Dendritic cell treated with granulocyte-macrophage colony-stimulating factor and Interleukin-4, amounts not matched to agents 40 ng/mL and 50 ng/mL, for 4 days (primary cell): ENCODE results near the gene RPL18.

Experiments used
- H3K27ac Mint-ChIP-seq: one replicate; pipeline ENCODE4 v1.8.0; 2022; ENCODE audit warnings: mild to moderate bottlenecking, mixed read lengths
- H3K27me3 Mint-ChIP-seq: one replicate; pipeline ENCODE4 v1.8.0; 2022; ENCODE audit warnings: mild to moderate bottlenecking, mixed read lengths
- H3K36me3 Mint-ChIP-seq: one replicate; pipeline ENCODE4 v1.8.0; 2022; ENCODE audit warnings: low read depth, mixed read lengths
- H3K4me1 Mint-ChIP-seq: one replicate; pipeline ENCODE4 v1.8.0; 2022; ENCODE audit warnings: low read depth, mixed read lengths
- H3K4me3 Mint-ChIP-seq: one replicate; pipeline ENCODE4 v1.8.0; 2022; ENCODE audit warnings: mild to moderate bottlenecking, moderate library complexity, mixed read lengths
- H3K9me3 Mint-ChIP-seq: one replicate; pipeline ENCODE4 v1.8.0; 2022; ENCODE audit warnings: mixed read lengths
- intact Hi-C: fragments of 100-400 bp; cut with micrococcal nuclease; formaldehyde crosslinking; loops from one replicate; pipeline ENCODE4 v1.15.0; 2022

RPL18 gene

DNA sequence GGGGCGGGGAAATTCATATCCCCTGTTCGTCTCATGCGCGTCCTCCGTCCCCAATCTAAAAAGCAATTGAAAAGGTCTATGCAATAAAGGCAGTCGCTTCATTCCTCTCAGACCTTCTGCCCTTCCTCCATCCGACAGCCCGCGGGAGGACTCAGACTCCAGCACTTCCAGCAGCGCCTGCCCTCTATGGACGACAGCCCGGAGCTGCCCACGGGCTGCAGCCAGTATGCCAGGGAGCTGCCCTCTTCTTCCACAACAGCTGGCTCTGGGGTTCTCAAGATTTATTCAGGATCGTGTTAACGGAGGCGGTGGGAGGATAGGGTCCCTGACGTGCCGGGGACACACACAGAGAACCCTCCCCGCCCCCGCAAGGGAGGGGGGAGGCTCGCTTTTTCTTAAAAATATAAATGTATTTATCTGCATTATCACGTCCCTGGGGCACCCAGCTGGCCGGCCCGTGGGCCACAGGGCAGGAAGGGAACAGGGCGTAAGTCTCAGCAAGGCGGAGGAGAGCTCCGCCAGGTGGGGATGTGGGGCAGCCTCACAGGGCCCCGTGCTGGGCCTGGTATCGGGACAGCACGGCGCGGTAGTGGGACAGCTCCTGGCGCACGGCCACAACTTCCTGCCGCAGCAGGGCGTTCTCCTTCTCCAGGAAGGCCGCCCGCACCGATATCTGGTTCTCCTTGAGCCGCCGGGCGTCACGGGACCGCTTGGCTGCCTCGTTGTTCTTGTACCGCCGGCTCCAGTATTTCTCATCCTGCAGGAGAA, 11.5 kb upstream of the RPL18 start:
- no peaks in the 10 kb centered on the region for H3K27me3 Mint-ChIP-seq
- peak overlapping the region; percentile 47 for H3K4me3 Mint-ChIP-seq
- intact Hi-C loops, result no loop called here
- H3K9me3 Mint-ChIP-seq, result no peaks in the 10 kb centered on the region
- peaks cover 88% of the 10 kb centered on the region for H3K36me3 Mint-ChIP-seq
- H3K27ac Mint-ChIP-seq, result peak overlapping the region; percentile 80
- H3K4me1 Mint-ChIP-seq, result peaks cover 68% of the 10 kb centered on the region

DNA sequence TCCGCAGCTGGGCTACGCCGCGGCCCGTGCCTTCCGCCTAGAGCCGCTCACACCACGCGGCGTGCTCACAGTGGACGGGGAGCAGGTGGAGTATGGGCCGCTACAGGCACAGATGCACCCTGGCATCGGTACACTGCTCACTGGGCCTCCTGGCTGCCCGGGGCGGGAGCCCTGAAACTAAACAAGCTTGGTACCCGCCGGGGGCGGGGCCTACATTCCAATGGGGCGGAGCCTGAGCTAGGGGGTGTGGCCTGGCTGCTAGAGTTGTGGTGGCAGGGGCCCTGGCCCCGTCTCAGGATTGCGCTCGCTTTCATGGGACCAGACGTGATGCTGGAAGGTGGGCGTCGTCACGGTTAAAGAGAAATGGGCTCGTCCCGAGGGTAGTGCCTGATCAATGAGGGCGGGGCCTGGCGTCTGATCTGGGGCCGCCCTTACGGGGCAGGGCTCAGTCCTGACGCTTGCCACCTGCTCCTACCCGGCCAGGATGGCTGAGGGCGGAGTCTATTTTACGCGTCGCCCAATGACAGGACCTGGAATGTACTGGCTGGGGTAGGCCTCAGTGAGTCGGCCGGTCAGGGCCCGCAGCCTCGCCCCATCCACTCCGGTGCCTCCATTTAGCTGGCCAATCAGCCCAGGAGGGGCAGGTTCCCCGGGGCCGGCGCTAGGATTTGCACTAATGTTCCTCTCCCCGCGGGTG, 10.8 kb upstream of the RPL18 start:
- H3K27ac Mint-ChIP-seq, result peak overlapping the region; percentile 80
- H3K4me1 Mint-ChIP-seq, result peaks cover 68% of the 10 kb centered on the region
- no peaks in the 10 kb centered on the region for H3K27me3 Mint-ChIP-seq
- H3K36me3 Mint-ChIP-seq, result peaks cover 91% of the 10 kb centered on the region
- intact Hi-C loops, result no loop called here
- no peak overlapping the region for H3K4me3 Mint-ChIP-seq
- H3K9me3 Mint-ChIP-seq, result no peaks in the 10 kb centered on the region

DNA sequence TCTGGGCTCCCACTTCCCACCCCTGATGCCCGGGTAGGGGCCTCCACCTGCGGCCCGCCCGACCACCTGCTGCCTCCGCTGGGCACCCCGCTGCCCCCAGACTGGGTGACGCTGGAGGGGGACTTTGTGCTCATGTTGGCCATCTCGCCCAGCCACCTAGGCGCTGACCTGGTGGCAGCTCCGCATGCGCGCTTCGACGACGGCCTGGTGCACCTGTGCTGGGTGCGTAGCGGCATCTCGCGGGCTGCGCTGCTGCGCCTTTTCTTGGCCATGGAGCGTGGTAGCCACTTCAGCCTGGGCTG, 10.3 kb upstream of the RPL18 start:
- peaks cover 70% of the 10 kb centered on the region for H3K4me1 Mint-ChIP-seq

DNA sequence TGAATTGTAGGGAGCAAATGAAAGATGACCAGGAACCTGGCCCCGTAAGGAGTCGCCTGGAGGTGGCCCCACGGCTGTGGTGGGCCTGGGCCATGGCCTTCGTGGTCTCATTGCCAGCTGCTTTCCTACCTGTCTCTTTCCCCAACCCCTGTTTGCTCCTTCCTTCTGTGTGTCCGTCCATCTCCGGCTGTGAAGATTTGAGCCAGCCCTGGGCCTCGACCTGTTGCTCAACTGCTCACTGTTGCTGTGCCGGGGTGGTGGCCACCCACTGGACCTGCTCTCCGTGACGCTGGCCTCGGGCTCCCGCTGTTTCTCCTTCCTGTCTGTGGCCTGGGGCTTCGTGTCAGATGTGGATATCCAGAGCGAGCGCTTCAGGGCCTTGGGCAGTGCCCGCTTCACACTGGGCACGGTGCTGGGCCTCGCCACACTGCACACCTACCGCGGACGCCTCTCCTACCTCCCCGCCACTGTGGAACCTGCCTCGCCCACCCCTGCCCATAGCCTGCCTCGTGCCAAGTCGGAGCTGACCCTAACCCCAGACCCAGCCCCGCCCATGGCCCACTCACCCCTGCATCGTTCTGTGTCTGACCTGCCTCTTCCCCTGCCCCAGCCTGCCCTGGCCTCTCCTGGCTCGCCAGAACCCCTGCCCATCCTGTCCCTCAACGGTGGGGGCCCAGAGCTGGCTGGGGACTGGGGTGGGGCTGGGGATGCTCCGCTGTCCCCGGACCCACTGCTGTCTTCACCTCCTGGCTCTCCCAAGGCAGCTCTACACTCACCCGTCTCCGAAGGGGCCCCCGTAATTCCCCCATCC, 9.7 kb upstream of the RPL18 start:
- H3K36me3 Mint-ChIP-seq, result peaks cover 98% of the 10 kb centered on the region
- H3K4me1 Mint-ChIP-seq, result peaks cover 70% of the 10 kb centered on the region
- no peak overlapping the region for H3K4me3 Mint-ChIP-seq
- H3K27me3 Mint-ChIP-seq, result no peaks in the 10 kb centered on the region
- no peaks in the 10 kb centered on the region for H3K9me3 Mint-ChIP-seq
- intact Hi-C loops, result no loop called here
- peak overlapping the region; percentile 19 for H3K27ac Mint-ChIP-seq

More for the DNA sequence above, 10.3 kb upstream of the RPL18 start:
- Mint-ChIP-seq H3K36me3 (peaks cover 92% of the 10 kb centered on the region), H3K27ac (peak overlapping the region; percentile 19), H3K4me3 (no peak overlapping the region), H3K27me3 (no peaks in the 10 kb centered on the region), H3K9me3 (no peaks in the 10 kb centered on the region)
- intact Hi-C loops, result no loop called here

DNA sequence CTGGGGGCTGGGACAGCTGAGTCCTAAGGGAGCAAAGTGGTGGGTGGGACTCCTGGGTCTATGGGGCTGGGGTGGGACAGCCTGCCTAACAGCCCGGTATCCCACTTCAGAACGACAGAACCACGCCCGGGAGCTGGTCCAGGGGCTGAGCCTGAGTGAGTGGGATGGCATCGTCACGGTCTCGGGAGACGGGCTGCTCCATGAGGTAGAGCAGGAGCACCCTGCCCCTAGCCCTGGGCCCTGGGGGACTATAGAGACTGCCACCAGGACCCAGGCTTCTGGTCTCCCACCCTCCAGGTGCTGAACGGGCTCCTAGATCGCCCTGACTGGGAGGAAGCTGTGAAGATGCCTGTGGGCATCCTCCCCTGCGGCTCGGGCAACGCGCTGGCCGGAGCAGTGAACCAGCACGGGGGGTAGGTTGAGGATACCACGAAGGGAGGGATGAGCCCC, 8.9 kb upstream of the RPL18 start:
- Mint-ChIP-seq H3K27ac (no peak overlapping the region), H3K9me3 (no peaks in the 10 kb centered on the region), H3K4me1 (peaks cover 69% of the 10 kb centered on the region), H3K27me3 (no peaks in the 10 kb centered on the region), H3K36me3 (peaks cover 96% of the 10 kb centered on the region), H3K4me3 (no peak overlapping the region)
- intact Hi-C loops, result no loop called here

DNA sequence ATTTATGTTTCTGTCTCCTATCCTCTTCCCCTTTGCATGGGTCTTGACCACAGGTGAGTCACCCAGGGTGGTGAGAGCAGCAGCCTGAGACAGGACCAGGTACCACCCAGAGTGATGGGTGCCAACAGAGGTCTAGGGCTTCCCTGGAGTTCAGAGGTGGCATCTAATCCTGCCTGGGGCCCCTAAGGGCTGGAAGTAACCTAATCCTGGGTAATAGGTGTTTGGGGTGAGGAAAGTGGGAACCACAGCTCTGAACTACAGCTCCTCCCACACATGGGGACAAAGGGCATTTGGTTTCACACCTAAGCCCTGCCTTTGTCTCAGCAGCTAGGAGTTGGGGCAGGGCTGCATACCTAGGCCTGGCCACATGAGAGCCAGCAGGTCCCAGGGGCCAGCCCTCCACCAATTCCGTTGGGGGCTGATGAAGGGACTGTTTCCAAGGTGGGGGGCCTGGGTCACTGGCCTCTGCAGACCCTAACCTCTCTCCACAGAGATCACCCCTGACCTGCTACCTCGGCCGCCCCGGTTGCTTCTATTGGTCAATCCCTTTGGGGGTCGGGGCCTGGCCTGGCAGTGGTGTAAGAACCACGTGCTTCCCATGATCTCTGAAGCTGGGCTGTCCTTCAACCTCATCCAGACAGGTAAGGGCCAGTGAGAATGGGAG, 8.4 kb upstream of the RPL18 start:
- H3K4me1 Mint-ChIP-seq, result peaks cover 69% of the 10 kb centered on the region
- no peaks in the 10 kb centered on the region for H3K27me3 Mint-ChIP-seq
- H3K4me3 Mint-ChIP-seq, result no peak overlapping the region
- H3K9me3 Mint-ChIP-seq, result no peaks in the 10 kb centered on the region
- no peak overlapping the region for H3K27ac Mint-ChIP-seq
- peaks cover 90% of the 10 kb centered on the region for H3K36me3 Mint-ChIP-seq
- intact Hi-C loops, result no loop called here

DNA sequence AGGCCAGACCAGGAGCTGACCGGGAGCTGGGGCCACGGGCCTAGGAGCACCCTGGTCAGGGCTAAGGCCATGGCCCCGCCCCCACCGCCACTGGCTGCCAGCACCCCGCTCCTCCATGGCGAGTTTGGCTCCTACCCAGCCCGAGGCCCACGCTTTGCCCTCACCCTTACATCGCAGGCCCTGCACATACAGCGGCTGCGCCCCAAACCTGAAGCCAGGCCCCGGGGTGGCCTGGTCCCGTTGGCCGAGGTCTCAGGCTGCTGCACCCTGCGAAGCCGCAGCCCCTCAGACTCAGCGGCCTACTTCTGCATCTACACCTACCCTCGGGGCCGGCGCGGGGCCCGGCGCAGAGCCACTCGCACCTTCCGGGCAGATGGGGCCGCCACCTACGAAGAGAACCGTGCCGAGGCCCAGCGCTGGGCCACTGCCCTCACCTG, 6.9 kb upstream of the RPL18 start:
- intact Hi-C loops, result no loop called here
- Mint-ChIP-seq H3K27me3 (no peaks in the 10 kb centered on the region), H3K4me3 (no peak overlapping the region), H3K36me3 (peaks cover 76% of the 10 kb centered on the region), H3K27ac (peak overlapping the region; percentile 97), H3K4me1 (peaks cover 69% of the 10 kb centered on the region), H3K9me3 (no peaks in the 10 kb centered on the region)

DNA sequence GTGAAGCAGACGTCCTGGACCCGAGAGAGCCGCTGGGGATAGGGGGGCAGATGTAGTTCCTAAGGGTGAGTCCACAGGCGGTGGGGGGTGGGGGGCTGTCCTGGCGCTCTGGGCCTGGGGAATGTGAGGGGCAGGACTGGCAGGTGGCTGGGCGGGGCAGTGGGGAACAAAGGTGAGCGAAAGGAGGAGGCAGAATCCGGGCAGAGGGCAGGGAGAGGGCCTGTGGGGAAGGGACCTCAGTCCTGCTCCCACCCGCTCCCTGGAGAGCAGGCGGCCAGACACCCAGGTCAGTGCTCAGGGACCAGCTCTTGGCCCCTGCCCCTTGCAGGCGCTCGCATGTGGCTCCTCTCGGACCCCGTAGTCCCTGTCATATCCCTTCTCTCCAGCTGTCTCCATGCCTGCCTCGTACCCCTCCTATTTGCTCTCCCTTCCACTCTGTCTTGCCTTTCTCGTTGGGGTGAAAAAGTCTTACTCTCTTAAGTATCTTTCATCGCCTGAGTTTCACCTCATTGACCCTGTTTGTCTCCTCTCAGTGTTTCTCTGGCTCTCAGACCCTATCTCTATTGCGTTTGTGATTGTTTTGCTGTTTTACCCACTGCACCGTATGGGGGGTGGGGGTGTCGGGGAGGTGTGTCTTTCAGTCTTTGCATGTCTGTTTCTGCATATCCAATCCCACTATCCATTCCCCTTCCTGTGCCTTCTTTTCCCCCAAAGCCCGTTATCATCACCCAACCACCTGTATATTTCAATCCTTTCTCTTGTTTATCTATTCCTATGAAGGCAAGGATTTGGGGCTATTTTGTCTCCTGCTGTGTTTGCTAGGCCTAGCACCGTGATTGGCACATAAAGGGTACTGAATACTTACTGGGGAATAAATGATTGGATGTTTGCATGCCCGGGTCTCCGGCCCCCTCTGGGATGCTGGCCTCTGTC, 6.1 kb upstream of the RPL18 start:
- H3K36me3 Mint-ChIP-seq, result peaks cover 71% of the 10 kb centered on the region
- peak overlapping the region; percentile 97 for H3K27ac Mint-ChIP-seq
- no peaks in the 10 kb centered on the region for H3K27me3 Mint-ChIP-seq
- H3K9me3 Mint-ChIP-seq, result no peaks in the 10 kb centered on the region
- peaks cover 65% of the 10 kb centered on the region for H3K4me1 Mint-ChIP-seq
- intact Hi-C loops, result no loop called here
- H3K4me3 Mint-ChIP-seq, result peak overlapping the region; percentile 70

DNA sequence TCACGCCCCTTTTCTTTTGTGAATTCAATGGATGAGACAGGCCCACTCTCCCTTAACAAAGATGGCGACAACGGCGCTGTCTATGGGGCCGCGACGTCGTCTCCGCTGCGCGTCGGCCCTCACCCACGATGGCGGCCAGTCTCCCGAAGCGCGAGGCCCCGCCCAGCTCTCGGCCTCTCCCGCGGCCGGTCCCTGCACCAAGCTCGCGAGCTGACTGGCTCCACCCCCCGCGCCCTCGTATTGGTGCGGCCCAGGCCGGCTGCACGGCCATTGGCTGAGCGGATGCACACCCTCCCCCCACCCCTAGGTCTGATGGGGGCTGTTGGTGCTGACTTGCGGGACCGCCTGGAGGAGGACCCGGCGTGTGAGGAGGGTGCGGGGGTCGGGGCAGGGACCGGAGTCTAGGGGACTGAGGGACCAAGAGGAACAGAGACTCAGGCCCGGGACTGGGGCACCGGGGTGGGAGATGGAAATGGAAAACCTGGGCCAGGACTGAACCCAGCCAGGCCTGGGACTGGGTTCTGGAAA, 5.2 kb upstream of the RPL18 start:
- H3K4me1 Mint-ChIP-seq, result peaks cover 67% of the 10 kb centered on the region
- H3K4me3 Mint-ChIP-seq, result peak overlapping the region; percentile 77
- no peaks in the 10 kb centered on the region for H3K27me3 Mint-ChIP-seq
- peaks cover 70% of the 10 kb centered on the region for H3K36me3 Mint-ChIP-seq
- intact Hi-C loops, result no loop called here
- H3K27ac Mint-ChIP-seq, result peak overlapping the region; percentile 97
- no peaks in the 10 kb centered on the region for H3K9me3 Mint-ChIP-seq

DNA sequence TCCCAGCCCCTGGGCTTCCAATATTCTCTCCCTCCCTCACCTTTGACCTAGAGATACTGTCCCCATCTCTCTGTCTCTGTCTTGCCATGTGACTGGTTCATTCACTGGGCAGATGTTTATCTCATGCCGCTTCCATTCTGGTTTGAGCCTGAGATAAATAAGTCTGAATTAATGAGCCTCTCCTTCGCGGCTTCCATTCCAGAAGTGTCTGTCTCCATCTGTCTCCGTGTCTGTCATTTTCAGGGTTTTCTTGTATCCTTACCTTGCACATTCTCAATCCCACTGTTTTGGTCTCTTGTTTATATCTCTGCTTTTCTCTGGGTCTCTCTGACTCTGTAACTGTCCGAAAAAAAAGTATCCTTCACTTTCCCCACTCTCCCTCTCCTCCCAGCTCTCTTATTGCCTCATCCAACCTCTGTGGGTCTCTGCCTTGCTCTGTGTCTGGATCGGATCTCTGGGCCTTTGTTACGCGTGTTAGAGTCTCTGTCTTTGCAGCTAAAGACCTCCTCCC, 4.6 kb upstream of the RPL18 start:
- Mint-ChIP-seq H3K27ac (peak overlapping the region; percentile 97), H3K36me3 (peaks cover 70% of the 10 kb centered on the region), H3K27me3 (no peaks in the 10 kb centered on the region), H3K4me3 (peak overlapping the region; percentile 77), H3K4me1 (peaks cover 63% of the 10 kb centered on the region), H3K9me3 (no peaks in the 10 kb centered on the region)
- intact Hi-C loops, result no loop called here

DNA sequence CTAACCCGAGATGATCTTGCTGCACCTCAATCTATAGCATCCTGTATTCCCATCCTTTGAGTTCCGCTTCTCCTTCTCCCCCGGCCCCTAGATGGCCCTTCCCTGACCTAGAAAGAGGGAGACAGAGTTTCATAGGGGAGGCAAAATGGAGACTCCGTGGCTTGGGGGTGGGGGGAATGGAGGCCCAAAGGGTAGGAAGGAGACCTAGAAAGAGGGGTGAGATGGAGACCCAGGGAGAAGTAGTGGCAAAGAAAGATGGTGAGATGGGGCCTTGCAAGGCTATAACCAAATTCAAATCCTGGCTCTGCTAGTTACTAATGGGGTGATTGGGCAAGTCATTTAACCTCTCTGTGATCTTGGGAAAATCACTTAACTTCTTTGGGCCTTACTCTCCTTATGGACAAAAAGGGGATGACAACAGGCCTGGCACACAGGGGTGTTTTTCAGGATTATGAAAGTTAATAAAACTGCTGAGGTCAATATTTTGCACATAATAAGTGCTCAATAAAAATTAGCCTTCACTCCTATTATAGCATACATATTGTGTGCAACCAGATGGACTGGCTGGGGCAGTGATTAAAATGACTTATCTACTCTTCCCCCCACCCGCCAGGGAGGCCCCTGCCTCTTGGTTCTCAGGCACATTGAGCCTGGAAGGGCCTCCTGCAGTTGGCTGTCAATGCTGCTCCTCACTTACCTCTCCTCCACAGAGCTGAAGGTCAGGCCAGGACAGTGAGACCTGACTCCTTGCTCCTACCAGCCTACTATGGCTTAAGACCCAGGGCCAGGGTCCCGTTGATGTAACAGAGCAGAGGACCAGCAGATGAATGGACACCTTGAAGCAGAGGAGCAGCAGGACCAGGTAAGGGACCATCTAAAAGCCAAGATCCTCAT, 961 bp upstream of the RPL18 start:
- Mint-ChIP-seq H3K27me3 (no peaks in the 10 kb centered on the region), H3K27ac (peak overlapping the region; percentile 96), H3K4me1 (peaks cover 81% of the 10 kb centered on the region), H3K4me3 (peak overlapping the region; percentile 97), H3K9me3 (no peaks in the 10 kb centered on the region), H3K36me3 (peaks cover 70% of the 10 kb centered on the region)
- intact Hi-C loops, result loop anchor here (1.0 kb wide), 1 partner anchor 17 kb away; the partner anchor contains the start of gene DBP
